Spinal cord (tissue), 10 donors: ENCODE results near the gene MED26. TPM values are rescaled to one million over a fixed set of nuclear protein-coding genes. Genes with fewer than 3 reads are reported as not detected.

Experiments
- DNase-seq, 6 donors: peaks; one replicate each; pipeline versions ENCODE4 v3.0.0 to v3.0.0-alpha.2; 2013 to 2015; ENCODE audit warnings: low spot score in 6 of 6, low read depth in 4 of 6
- H3K27ac ChIP-seq: one replicate; pipeline ENCODE4 v1.5.1; 2013; ENCODE audit warnings: low read depth, low read length, control low read depth
- H3K27me3 ChIP-seq: one replicate; pipeline ENCODE4 v1.6.1; 2013; ENCODE audit warnings: low read length; ENCODE audit not compliant: control insufficient read depth, insufficient read depth
- H3K36me3 ChIP-seq: one replicate; pipeline ENCODE4 v1.6.1; 2013; ENCODE audit warnings: low read length; ENCODE audit not compliant: control insufficient read depth, insufficient read depth
- H3K4me1 ChIP-seq: one replicate; pipeline ENCODE4 v1.6.1; 2013; ENCODE audit warnings: low read length; ENCODE audit not compliant: control insufficient read depth, insufficient read depth
- H3K4me3 ChIP-seq: one replicate; pipeline ENCODE4 v1.5.1; 2013; ENCODE audit warnings: low read depth, low read length, control low read depth
- H3K9me3 ChIP-seq: one replicate; pipeline ENCODE4 v1.6.1; 2013; ENCODE audit warnings: low read length; ENCODE audit not compliant: control insufficient read depth, insufficient read depth
- WGBS: methylation state at CpG from one replicate; pipeline ENCODE4 v1.1.5; 2013; ENCODE audit warnings: missing lambda C conversion rate; ENCODE audit not compliant: insufficient coverage; 5-methylcytosine and 5-hydroxymethylcytosine counted together
- polyA plus RNA-seq, 2 donors: library from polyadenylated mRNA; unstranded; fragments of 120-200 nt; gene quantifications; one replicate each; pipeline ENCODE4 v1.2.1, GENCODE V29; 2013; ENCODE audit not compliant: insufficient read length in 2 of 2
- total RNA-seq, 2 donors: library from RNA; depleted of rRNA in 1 of 2; stranded (reverse); fragments of 120-200 nt in 1 of 2; fragments of >200 nt in 1 of 2; gene quantifications; one replicate each; pipeline versions ENCODE4 v1.2.3 to v1.2.4, GENCODE V29; 2013 to 2014
- donor health status: healthy.

Gene MED26
- total and polyA plus RNA-seq, 4 donors, result 4.0 to 9.2 (median 8.1) TPM

- Histone ChIP-seq H3K27ac (no peak overlapping the region), H3K36me3 (peaks cover 50% of the 10 kb centered on the region), H3K9me3 (no peaks in the 10 kb centered on the region), H3K4me3 (peak overlapping the region; percentile 88), H3K27me3 (no peaks in the 10 kb centered on the region), H3K4me1 (peaks cover 26% of the 10 kb centered on the region)
- WGBS, result 86% methylated on average over 11 of the region's 12 CpGs
- no peak for DNase-seq
Measured at GRCh38 chr19:16540948-16541347, 87.1 kb downstream of the MED26 start.

- peaks cover 15% of the 10 kb centered on the region for H3K4me1 ChIP-seq
- WGBS, result 96% methylated on average over 10 of the region's 13 CpGs
- peaks cover 87% of the 10 kb centered on the region for H3K36me3 ChIP-seq
- DNase-seq, result no peak
- H3K9me3 ChIP-seq, result no peaks in the 10 kb centered on the region
- H3K27ac ChIP-seq, result no peak overlapping the region
- no peak overlapping the region for H3K4me3 ChIP-seq
- H3K27me3 ChIP-seq, result no peaks in the 10 kb centered on the region
Measured at GRCh38 chr19:16537111-16537510, 90.9 kb downstream of the MED26 start.

DNA sequence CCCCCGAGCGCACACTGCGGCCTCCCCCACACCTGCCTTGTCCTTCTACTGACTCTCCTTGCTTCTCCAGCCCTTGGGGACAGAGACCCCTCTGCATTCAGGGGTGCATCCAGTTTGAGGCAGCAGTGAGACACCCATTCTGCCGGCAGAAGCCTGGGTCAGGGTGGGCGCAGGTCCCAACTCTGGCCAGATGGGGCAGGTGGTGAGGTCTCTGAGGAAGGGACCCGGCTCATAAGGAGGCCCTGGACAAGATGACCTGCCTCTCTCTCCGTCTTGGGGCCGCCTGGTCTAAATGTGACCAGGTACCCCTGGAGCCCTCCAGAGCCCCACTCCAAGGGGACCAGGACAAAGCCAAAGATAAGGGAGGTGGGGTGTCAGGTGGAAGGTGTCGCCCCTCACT is 91.9 kb downstream of the MED26 start:
- Histone ChIP-seq H3K27ac (no peak overlapping the region), H3K36me3 (peaks cover 93% of the 10 kb centered on the region), H3K4me3 (no peak overlapping the region), H3K9me3 (no peaks in the 10 kb centered on the region), H3K4me1 (peaks cover 9% of the 10 kb centered on the region), H3K27me3 (no peaks in the 10 kb centered on the region)
- DNase-seq, result no peak
- WGBS, result 92% methylated on average over 9 of the region's 9 CpGs

DNA sequence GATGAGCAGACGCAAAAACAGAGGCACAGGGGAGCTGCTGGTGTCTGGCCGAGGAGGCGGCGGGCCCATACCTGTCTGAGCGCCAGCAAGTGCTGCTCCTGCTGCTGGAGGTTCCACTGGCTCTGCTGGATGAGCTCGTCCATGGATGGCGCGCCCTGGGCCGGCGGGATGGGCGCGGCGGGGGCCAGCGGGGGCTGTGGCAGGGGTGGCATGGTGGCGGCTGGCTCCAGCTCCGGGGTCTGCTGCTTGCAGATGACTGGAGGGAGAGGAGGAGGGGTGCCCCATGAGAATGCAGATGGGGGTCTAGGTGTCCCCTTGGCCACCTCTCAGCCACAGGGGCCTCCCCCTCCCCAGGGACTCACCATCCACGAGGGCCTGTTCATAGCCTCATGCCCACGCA is 92.6 kb downstream of the MED26 start:
- no peak overlapping the region for H3K4me3 ChIP-seq
- no peaks in the 10 kb centered on the region for H3K9me3 ChIP-seq
- no peak overlapping the region for H3K27ac ChIP-seq
- WGBS, result 96% methylated on average over 17 of the region's 18 CpGs
- peaks cover 2% of the 10 kb centered on the region for H3K4me1 ChIP-seq
- peaks cover 99% of the 10 kb centered on the region for H3K36me3 ChIP-seq
- DNase-seq, result no peak
- H3K27me3 ChIP-seq, result no peaks in the 10 kb centered on the region

GRCh38 chr19:16532440-16533234 is 95.4 kb downstream of the MED26 start:
- Histone ChIP-seq H3K36me3 (peaks cover 100% of the 10 kb centered on the region), H3K4me3 (no peak overlapping the region), H3K27me3 (no peaks in the 10 kb centered on the region), H3K27ac (no peak overlapping the region), H3K4me1 (no peaks in the 10 kb centered on the region), H3K9me3 (no peaks in the 10 kb centered on the region)
- no peak for DNase-seq
- 94% methylated on average over 47 of the region's 47 CpGs for WGBS

DNA sequence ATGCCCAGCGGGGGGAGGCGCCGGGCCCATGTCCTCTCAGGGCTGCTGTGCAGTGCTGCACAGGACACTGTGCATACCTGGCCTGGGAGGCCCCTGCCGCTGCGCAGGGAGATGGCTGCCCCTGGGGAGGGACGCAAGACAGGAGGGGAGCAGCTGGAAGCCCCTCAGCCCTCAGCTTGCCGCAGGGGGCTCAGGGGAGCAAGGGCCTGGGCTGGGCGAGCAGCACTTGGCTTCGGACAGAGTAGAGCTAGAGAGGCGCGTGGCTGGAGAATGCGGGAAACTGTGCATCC is 96.7 kb downstream of the MED26 start:
- H3K9me3 ChIP-seq, result no peaks in the 10 kb centered on the region
- no peak overlapping the region for H3K4me3 ChIP-seq
- no peaks in the 10 kb centered on the region for H3K27me3 ChIP-seq
- no peaks in the 10 kb centered on the region for H3K4me1 ChIP-seq
- WGBS, result 96% methylated on average over 11 of the region's 12 CpGs
- peaks cover 100% of the 10 kb centered on the region for H3K36me3 ChIP-seq
- DNase-seq, result no peak
- H3K27ac ChIP-seq, result no peak overlapping the region

- no peaks in the 10 kb centered on the region for H3K4me1 ChIP-seq
- peaks cover 100% of the 10 kb centered on the region for H3K36me3 ChIP-seq
- H3K4me3 ChIP-seq, result no peak overlapping the region
- no peak for DNase-seq
- H3K27ac ChIP-seq, result no peak overlapping the region
- 97% methylated on average over 30 of the region's 43 CpGs for WGBS
- H3K9me3 ChIP-seq, result no peaks in the 10 kb centered on the region
- H3K27me3 ChIP-seq, result no peaks in the 10 kb centered on the region
Measured at GRCh38 chr19:16530540-16531379, 97.2 kb downstream of the MED26 start.

DNA sequence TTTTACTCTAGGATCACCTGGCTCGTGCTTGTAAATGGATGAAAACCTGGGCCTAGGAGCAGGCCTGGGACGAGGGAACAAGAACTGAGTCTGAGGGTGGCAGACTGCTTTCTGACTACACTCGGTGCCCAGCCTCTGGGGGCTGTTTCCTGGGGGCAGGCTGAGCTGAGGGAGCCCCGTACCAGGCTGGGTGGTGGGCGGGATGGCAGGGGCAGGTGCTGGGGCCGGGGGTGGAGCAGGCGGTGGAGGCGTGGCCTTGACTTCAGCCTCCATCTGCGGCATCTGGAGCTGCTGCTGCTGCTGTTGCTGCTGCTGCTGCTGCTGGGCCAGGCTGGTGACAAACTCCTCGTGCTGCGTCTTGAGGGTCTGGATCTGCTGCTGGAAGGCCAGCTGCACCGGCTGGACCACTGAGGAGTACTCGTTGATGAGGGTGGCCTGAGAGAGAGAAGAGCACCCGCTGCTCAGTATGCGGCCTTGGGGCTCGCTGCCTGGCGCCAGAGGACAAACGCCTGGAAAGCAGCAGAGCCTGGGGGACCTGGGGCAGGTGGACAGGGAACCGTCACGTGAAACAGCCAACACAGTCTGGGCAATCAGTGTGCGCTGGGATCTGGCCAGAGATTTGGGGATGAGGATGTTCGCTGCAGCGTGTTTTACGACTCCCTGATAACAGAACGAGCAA is 98.4 kb downstream of the MED26 start:
- Histone ChIP-seq H3K27me3 (no peaks in the 10 kb centered on the region), H3K27ac (no peak overlapping the region), H3K9me3 (no peaks in the 10 kb centered on the region), H3K4me3 (no peak overlapping the region), H3K36me3 (peaks cover 100% of the 10 kb centered on the region), H3K4me1 (no peaks in the 10 kb centered on the region)
- 92% methylated on average over 25 of the region's 25 CpGs for WGBS
- DNase-seq, result no peak

- Histone ChIP-seq H3K27ac (no peak overlapping the region), H3K36me3 (peaks cover 100% of the 10 kb centered on the region), H3K9me3 (no peaks in the 10 kb centered on the region), H3K27me3 (no peaks in the 10 kb centered on the region), H3K4me1 (no peaks in the 10 kb centered on the region), H3K4me3 (no peak overlapping the region)
- 81% methylated on average over 8 of the region's 12 CpGs for WGBS
- DNase-seq, result no peak
Measured at GRCh38 chr19:16527971-16528521, 100.0 kb downstream of the MED26 start.
